Embryonic facial prominence (tissue), 1 donor: ENCODE measurements around the gene KCNMA1.

Experiments
- DNase-seq: peaks from one replicate; pipeline ENCODE4 v3.0.0-alpha.2; 2016; ENCODE audit errors: extremely low spot score

The KCNMA1 gene

DNA sequence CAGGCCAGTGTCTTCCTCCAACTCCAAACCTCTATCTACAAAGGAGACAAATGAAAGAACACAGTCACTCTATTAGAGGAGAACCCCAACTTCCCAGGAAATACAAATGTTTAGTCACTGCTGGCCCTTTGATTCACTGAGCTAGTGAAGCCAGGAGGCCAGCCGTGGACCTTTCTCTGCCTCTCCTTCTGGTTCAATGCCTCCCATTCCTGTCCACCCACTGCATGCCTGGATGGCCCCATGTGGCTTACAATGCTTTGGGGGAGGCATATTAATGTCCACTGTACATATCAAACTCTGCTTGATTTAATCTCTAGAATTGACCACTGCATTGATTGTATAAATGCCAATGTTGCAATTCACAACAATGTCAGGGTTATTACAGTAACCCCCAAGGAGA is 687.3 kb downstream of the KCNMA1 start:
- no peak for DNase-seq

DNA sequence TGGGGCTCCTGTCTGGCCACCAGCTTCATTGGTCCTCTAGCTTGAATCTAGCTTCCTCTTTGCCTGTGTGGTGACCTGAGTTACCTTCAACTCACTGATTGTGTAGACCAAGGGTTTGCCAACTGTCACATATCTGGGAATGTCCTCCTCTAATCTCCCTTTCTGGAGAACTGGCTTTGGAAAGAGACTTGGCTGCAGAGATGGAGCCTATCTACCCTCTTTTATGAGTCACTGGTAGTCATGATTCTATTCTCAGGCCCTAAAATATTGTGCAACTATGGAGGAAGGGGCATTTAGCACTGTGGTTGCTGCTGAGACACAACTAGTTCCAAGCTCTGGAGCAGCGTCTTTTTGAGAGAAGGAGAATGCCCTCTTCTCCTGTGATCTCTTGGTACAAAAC is 691.3 kb downstream of the KCNMA1 start:
- no peak for DNase-seq

DNA sequence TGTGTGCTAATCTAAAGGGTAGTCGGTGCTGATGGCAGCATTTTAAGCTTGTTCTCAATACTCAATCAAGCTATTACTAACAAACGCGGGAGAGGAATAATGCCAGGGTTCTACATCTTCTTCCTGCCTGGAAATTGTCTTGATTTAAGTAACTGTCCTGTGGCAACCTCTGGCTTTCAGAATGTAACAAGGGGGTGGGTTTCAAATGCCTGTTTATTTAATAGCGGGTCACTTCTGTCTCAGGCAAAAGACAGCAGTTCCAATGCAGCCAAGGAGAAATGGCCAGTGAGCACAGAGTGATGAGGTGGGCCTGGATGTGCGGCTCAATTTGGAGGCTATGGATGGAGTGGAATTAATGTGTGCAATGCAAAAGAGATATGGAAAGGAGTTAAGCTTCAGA is 692.4 kb downstream of the KCNMA1 start:
- DNase-seq, result no peak

DNA sequence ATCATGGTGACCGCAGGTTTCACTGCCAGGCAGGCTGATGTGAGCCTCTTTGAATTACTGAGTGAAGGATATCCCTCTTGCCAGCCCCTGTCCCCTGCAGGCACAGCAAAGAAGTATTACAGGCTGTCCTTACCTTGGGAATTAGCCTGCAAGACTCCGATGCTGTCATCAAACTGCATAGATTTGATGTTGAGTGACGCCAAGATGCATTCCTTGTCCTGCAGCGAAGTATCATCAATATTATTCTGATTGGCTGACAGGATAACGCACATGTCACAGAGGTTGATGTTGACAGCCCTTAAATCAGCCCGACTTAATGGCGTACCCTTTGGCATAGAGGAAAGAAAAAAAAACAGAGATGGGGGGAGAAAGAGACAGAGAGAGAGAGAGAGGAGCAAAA is 693.0 kb downstream of the KCNMA1 start:
- no peak for DNase-seq

DNA sequence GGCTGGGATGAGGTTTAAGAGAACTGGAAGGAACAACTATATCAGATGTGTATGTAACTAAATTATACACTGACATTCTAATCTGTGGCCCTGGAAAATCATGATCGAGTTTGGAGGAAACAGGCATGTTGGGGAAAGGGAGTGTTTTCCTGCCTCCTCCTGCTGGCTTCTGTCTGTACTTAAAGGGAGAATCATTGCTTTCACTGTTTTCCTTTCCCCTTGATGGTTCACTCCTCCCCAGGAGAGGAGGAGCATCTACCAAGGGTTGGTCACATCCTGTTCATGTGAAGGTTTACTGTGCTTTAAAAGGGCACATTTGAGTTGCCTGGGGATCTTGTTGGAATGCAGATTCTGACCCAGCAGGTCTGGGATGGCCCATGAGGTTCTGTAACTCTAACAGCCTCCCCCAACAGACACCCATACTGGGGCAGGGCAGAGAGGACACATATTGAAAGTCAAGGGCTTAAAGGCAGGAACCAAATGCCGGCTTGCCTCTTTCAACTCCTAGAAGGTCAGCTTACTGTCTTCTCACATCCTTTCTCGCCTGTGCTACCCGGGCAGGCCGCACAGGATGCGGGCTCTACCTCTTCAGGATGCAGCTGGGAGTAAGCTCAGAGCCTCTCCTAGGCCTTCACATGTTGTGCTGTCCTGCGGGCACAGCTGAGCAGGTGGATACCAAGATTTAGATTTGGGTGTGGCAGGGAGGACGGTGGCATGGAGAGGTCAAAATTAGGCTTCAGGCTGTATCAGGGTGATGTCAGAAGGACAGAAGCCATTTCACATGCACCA is 694.8 kb downstream of the KCNMA1 start:
- no peak for DNase-seq

DNA sequence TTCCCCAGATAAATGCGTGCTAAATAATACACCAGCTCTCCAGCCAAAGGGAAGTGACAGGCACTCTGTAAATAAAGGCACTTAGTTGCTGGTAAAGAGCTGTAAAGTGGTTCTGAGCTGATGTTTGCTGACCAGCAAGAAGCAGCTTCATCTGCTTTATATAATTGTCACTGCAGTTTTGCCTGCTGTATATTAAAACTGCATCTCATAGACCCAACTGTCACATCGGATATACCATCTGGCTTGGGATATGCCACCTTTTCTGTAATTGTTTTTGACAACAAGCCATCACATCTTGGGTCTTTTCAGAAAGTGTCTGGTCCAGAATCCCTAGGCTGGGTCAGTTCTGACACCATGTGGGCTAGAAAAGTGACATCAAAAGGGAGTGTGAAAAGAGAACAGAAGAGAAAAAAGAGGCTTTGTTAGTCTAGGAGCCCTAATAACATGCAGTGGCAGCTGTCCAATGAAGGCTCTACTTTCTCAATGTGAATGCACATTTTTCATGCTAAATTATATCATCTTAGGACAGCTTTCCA is 697.6 kb downstream of the KCNMA1 start:
- DNase-seq, result no peak

DNA sequence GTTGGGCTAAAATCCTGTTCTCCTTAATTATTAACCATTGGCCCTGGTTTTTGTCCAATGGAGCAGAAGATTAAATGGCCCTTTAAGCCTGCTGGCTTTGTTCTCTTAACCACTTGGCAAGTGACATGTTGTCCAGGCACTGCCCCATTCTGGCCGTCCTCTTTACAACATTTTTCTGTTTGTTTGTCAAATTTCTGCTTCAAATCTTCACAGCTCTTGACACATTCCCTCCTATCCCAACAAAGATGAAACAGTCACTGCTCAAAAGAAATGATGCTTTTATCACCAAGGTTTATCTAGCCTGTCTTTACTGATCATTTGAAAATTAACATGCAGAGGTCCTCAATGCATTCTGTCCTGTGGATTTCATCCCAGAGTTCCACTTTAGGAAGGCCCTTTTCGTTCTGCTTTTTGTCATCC is 700.4 kb downstream of the KCNMA1 start:
- DNase-seq, result no peak

DNA sequence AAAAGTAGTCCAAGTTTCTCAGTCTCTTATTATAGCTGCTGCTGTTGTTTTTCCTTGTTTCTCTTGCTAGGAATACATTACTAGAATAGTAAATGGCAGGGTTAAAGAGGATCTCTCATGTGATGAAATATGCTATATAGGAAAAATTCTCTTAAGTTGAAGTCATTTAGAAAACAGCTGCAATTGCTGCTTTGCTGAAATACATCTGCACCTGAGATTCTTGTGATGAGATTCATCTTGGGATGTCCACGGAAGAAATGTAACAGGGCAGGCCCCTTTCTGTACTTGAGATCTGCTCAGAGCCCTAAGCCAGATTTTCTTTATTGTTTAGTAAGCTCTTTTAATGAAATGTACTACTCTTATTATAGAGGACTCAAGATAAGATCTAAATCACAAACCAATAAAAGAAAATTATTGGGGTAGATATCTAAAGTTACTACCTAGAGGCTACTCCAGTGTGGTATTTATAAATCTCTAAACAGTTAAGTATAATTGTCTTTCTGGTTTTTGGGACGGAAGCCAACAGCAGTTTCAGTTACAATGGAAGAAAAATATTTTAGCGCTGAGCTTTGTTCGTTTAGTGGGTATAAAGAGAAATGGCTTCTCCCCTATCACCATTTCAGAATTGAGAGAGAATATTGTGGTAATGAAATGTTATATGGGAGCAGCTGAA is 701.5 kb downstream of the KCNMA1 start:
- no peak for DNase-seq

DNA sequence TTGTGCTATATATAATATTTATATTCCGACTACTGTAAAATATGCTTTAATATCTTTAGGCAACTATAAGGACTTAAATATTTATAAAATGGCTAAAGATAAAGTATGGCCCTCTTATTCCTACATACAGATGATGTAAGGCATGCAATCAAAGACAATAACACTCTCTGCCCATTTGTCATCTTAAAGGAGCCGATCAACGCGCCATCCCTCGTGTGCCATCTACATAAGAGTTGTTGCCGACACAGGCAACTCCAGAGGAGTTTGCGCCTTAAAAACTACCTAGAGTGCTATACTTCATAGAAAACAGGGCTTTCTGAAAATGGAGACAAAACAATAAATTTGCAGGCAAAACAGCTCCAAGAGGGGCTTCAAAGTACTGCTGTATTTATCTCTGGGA is 709.0 kb downstream of the KCNMA1 start:
- no peak for DNase-seq

DNA sequence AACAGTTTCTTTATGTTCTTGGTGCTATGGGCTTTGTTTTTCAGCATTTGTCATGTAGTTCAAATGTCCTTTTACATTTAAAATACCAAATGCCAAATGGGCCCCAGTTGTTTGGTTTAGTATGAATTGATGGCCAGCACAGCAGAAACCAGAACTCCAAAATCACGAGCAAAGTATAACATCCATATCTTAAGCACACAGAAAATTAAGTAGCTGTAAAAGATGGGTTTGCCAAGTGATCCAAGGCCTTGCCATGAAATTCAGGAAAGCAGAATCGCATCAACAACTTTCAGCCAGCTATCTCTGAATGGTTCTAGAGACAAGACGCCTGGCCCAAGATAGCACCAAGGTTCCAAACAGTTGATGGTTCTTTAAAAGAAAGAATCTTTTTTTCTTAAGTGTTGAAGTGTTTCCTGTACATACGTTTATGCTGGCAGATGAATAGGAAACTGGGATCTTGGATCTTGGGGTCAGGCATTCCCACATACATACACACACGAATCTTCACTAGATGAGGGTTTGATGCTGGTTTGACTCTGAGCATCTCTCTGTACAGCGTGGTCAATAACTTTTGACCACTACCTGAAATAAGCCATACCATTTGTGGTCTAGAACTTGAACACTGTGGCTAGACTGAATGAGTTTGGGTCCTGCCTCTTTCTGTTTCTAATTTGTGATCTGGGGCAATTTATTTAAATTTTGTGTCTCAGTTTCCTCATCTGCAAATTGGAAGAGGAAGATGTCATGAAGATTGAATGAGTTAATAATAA is 711.8 kb downstream of the KCNMA1 start:
- DNase-seq, result no peak

DNA sequence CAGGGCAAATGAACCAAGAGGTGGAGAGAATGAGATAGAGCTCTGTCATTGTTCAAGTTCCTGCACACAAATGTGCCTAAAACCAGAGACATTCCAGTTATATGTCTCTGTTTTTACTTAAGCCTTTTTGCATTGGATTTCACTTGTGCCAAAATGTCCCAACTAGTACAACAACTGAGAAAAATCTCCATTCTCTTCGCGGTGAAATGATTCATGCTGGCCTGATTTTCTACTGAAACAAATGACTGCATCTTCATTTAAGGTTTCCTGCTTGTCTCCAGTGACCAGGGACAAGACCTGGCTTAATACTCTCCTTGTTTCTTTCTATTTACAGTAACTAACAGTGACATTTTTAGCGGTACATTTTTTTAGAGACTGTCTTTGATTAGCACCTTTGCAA is 714.9 kb downstream of the KCNMA1 start:
- DNase-seq, result no peak

DNA sequence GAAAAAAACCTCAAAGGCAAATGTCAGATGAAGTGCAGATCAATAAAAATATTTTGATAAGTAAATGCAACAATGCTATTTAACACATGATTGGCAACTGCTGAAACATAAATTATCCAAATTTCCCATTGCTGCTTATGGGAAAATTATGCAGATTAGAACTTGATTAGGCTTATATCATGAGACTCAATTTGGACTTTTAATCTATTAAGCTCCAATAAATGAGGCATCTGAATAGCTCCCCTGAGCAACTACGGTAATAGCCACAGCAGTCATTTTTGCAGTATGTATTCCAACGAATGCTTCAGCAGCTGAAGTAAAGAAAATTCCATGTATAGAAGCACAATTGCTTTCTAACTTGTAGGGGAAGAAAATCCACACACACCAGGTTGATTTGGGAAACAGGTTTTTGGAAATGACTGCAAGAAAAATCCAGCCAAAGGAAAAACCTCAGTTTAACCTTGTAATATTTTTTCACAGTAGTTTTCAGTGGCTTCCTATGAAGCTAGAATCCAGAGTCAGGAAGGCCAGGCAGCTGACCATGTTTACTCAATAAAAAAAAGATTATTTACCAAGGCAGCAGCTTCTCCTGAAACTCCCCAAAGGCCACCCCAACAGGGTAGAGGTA is 716.1 kb downstream of the KCNMA1 start:
- no peak for DNase-seq

DNA sequence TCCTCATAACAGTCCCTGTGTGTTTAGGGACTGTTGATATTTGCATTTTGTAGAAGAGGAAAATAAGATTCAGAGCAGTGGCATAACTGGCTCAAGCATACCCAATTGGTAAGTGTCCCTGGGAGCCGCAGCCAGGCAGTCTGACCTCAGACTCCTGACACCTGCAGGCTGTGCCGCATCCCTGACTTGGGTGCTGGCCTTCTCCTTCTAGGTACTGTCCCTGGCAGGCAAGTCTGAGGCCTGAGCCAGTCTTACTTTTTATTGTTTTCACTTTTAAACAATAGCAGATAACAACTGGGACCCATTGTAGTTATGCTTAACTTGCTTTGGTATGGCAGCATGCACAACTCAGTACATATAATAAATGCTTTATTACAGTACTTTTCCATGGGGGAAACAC is 717.0 kb downstream of the KCNMA1 start:
- no peak for DNase-seq

DNA sequence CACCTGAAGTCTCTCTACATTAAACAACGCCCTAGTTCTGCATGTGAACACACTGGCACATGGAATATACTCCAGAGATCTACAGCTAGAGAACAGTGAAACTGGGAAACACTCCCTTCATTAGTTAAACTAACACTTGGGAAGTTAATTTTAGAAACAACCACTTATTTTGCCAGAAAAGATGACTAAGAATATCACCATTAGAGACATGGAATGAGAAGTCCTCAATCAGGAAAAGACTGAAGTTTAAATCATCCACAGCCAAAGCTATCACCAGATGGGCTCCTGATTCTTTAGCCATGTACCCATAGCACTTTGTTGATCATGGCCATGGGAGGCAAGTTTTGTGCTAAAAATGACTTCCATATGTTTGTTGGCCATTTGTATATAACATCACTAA is 719.5 kb downstream of the KCNMA1 start:
- DNase-seq, result no peak

DNA sequence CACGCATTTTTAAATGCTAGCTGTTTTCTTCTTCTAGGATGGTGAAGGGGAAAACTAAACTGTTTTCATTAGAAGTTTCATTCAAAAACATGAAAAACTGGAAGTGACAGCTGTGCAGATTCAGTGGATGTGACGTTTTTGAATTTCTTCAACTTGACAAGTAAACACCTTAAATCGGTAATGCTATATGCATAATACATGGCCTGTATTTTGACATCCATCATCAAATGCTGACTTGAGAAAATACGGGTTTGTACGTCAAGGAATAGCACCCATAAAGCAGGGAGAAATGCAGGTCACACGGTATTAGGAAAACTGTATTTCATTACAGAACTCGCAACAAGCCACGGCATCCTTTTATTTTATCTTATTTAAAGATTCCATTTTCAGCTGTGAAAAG is 720.5 kb downstream of the KCNMA1 start:
- no peak for DNase-seq

DNA sequence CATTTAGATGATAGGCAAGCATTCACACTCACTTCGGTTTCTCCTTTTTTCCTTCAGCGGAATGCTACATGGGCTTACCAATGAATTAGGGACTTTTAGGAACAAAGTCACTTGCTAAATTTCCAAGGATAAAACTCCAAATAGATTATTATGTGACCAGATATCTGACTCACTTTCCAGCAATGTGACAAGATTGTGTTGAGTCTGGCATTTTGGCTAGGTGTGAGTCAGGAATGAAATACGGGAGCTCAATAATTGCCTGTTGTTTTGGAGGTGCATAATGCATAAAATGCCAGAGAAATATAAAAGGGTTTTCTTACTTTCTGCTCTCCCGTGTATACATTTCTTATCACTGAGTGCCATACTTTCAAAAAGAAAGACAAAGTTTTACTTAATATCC is 721.1 kb downstream of the KCNMA1 start:
- no peak for DNase-seq

DNA sequence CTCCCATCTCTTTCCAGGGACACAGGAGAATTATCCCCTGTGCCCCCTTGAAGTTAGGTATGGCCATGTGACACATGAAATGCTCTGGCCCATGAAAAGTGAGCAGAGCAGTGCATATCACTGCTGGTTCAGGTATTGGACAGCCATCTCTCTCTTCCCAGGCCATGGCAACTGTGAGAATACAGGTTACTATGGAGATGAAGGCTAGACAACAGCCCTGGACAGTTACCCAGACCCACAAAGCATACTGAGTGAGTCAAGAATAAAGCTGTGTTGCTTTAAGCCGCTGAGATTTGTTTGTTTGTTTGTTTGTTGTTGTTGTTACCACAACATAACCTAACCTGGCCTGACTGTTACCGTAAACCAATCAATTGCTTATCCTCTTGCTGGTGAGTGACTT is 722.3 kb downstream of the KCNMA1 start:
- DNase-seq, result no peak

DNA sequence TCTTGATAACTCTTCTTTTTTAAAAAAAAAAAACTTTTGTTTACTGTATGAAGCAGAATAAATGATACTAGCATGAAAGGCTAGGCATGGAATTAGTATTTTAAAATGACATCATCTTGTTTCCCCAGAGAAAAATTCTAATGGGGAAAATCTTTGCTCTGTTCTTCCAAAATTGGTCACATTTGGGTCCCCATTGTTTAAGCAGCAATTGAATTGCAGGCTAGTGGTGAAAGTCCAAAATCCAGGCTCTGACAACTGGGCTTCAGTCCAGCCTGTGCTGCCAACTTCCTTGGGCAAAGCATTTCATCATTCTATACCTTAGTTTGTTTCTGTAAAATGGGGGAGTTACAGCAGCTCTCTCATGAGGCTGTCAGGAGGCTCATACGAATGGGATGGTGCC is 726.4 kb downstream of the KCNMA1 start:
- DNase-seq, result no peak

DNA sequence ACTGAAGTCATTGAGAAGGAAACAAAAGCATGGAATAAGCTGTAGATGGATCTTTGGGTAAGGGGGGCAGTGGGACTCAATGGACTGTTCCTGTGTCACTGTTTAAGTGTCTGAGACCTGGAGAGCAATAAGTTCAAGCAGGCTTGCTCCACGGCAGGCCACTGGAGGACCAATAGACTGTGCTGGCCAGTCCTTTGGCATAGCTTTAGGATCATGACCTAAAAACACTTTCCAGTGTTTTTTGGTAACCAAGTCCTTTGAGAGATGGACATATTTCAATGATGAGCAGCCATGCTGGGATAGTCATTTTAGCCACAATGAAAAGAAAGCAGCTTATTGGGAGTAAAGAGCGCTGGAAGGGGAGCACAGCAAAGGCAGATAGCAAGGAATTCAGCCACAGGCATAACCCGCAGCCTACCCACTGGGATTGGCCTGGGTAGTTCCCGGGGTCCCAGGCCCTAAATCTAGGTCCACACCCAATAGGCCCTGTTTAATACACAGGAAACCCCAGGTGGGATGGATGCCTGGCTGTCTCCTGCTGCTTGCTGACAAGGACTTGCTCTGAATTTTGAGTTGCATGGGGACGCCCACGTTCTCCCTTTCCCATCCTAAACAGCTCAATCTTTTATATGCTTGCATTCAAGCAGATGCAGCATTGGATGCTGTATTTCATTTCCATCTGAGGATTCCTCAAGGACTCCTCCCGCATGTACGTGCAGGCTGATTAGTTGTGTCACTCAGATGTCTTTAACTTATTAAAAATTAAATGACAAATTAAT is 727.2 kb downstream of the KCNMA1 start:
- DNase-seq, result no peak

DNA sequence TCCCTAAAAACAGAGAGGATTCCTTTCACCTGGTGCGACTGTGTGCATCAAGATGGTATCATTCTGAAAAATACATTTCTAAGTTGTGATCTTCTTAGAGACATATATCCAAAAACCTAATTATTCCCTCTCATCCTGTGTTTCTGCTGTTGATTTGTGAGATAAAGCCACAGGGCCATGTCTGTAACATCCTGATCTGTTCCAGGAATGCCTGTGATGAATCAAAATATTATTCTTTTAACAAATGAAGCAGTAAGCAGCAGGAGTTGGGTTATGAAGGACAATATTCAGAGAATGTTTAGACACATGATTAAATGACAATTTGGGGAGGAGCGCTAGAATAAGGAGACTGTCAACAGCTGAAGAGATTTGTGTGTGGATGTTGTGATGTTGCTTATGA is 731.4 kb downstream of the KCNMA1 start:
- no peak for DNase-seq

DNA sequence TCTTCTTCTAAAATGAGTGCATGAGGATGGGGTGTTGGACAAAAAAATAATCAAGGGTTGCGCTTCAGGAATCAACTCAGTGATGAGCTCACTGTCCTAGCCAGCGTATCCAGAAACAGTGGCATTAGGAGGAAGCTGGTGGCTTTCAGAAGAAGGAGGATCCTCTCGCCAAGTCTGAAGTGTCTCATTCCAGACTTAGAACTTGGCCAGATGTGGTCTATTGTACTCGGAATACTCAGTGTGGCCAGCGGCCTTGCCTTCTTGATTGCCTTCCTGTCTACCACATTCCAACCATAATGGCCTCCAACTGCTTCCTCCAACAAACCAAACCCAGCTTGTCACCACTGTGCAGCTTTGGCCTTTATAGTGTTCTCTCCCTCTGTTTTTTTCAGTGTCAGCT is 732.4 kb downstream of the KCNMA1 start:
- DNase-seq, result no peak
